Sigmoid colon (tissue), 7 donors: Measurements from ENCODE around the gene GAA. TPM values are rescaled to one million over a fixed set of nuclear protein-coding genes. Genes with fewer than 3 reads are reported as not detected.

Source experiments
- DNase-seq: peaks from one replicate; pipeline ENCODE4 v3.0.0-alpha.2; 2019
- H3K27ac ChIP-seq, 4 donors: fragments of 200-600 bp; sonication (generic); one replicate each; pipeline ENCODE4 v1.5.1; 2016 to 2019; ENCODE audit warnings: mild to moderate bottlenecking in 1 of 4
- H3K27me3 ChIP-seq, 3 donors: fragments of 200-600 bp; sonication (generic); one replicate each; pipeline ENCODE4 v1.5.1; 2019; ENCODE audit warnings: mild to moderate bottlenecking in 1 of 3
- H3K36me3 ChIP-seq, 4 donors: fragments of 200-600 bp; sonication (generic); one replicate each; pipeline ENCODE4 v1.5.1; 2016 to 2019
- H3K4me1 ChIP-seq, 4 donors: fragments of 200-600 bp; sonication (generic); one replicate each; pipeline ENCODE4 v1.5.1; 2017 to 2019
- H3K4me3 ChIP-seq, 4 donors: fragments of 200-600 bp; sonication (generic); one replicate each; pipeline ENCODE4 v1.5.1; 2017 to 2019; ENCODE audit warnings: mild to moderate bottlenecking in 2 of 4, moderate library complexity in 1 of 4
- H3K9me3 ChIP-seq, 4 donors: fragments of 200-600 bp in 3 of 4; sonication (generic) in 3 of 4; one replicate each; pipeline versions ENCODE4 v1.5.1 to v1.6.1; 2013 to 2019
- EP300 ChIP-seq, 4 donors: sonication (generic); formaldehyde crosslinking; IDR thresholded peaks; one replicate each; pipeline ENCODE4 v1.6.1; 2017; ENCODE audit warnings: antibody characterized with exemption in 4 of 4
- POLR2A ChIP-seq, 2 donors: fragments of 450-650 bp; IDR thresholded peaks; one replicate each; pipeline ENCODE4 v1.6.1; 2016; ENCODE audit warnings: antibody characterized with exemption in 2 of 2, mild to moderate bottlenecking in 2 of 2, moderate library complexity in 2 of 2
- POLR2AphosphoS5 ChIP-seq, 4 donors: sonication (generic); formaldehyde crosslinking; IDR thresholded peaks; one replicate each; pipeline ENCODE4 v1.6.1; 2017; ENCODE audit warnings: antibody characterized with exemption in 4 of 4
- WGBS, 2 donors: extraction: QIAGEN DNeasy Blood & Tissue Kit; methylation state at CpG; one replicate each; pipeline ENCODE4 v1.1.7; 2013; 5-methylcytosine and 5-hydroxymethylcytosine counted together
- intact Hi-C: fragments of 100-400 bp; cut with DNase I; formaldehyde crosslinking; loops from one replicate; pipeline ENCODE4 v1.15.1; 2023
- polyA plus RNA-seq, 3 donors: library from polyadenylated mRNA; stranded (reverse); fragments of 200-250 nt; gene quantifications; one replicate each; pipeline ENCODE4 v1.2.3, GENCODE V29; 2013
- total RNA-seq, 4 donors: library from RNA; depleted of rRNA; stranded (reverse); fragments of >200 nt; gene quantifications; one replicate each; pipeline ENCODE4 v1.1.0, GENCODE V29; 2016
- TF ChIP-seq, protein P1 (sequence below), 4 experiments: fragments of 450-650 bp in 3 of 4; fragments of 200-600 bp in 1 of 4; IDR thresholded peaks; one replicate each; pipeline ENCODE4 v1.5.1; 2016 to 2019; ENCODE audit warnings: antibody characterized with exemption in 4 of 4, mild to moderate bottlenecking in 3 of 4, moderate library complexity in 2 of 4
- donor health status: healthy with polysubstance abuse.
- donor health status: Bipolar disorder and iron deficiency.
- donor health status: healthy.

GAA gene
- total and polyA plus RNA-seq, 7 donors: 13.8 to 74.2 (median 38.5) TPM

DNA sequence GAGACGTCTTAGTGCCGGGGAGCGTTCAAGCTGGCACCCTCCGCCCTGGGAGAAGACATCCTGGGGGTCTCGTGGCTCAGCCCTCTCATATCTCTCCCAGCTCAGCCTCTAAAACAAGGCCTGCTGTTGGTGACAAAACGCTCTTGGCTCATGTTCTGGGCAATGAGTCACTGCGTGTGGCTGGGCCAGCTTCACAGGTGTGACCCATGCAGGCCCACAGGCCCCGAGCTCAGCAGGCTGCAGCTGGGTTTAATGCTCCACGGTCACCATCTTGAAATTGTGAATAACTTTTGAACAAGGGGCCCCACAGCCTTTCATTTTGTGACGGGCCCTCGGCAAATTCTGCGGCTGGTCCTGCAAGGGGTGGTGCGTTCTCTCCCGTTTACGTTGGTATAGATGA, 22.4 kb downstream of the GAA start:
- peak; percentile 68 for DNase-seq
- Histone ChIP-seq H3K27me3 (peaks cover 0 to 30% (median 0%) of the 10 kb centered on the region in 3 donors), H3K27ac (no peak overlapping the region), H3K9me3 (no peaks in the 10 kb centered on the region), H3K4me3 (no peak overlapping the region), H3K36me3 (peaks cover 0 to 11% (median 0%) of the 10 kb centered on the region in 4 donors), H3K4me1 (no peaks in the 10 kb centered on the region)
- no peak for TF ChIP-seq POLR2A (IDR thresholded peaks at IDR 0.05)
- no peak for TF ChIP-seq EP300 (IDR thresholded peaks at IDR 0.05)
- TF ChIP-seq, protein P1, sequence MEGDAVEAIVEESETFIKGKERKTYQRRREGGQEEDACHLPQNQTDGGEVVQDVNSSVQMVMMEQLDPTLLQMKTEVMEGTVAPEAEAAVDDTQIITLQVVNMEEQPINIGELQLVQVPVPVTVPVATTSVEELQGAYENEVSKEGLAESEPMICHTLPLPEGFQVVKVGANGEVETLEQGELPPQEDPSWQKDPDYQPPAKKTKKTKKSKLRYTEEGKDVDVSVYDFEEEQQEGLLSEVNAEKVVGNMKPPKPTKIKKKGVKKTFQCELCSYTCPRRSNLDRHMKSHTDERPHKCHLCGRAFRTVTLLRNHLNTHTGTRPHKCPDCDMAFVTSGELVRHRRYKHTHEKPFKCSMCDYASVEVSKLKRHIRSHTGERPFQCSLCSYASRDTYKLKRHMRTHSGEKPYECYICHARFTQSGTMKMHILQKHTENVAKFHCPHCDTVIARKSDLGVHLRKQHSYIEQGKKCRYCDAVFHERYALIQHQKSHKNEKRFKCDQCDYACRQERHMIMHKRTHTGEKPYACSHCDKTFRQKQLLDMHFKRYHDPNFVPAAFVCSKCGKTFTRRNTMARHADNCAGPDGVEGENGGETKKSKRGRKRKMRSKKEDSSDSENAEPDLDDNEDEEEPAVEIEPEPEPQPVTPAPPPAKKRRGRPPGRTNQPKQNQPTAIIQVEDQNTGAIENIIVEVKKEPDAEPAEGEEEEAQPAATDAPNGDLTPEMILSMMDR (IDR thresholded peaks at IDR 0.05): no peak
- no peak for TF ChIP-seq POLR2AphosphoS5 (IDR thresholded peaks at IDR 0.05)
- intact Hi-C loops: no loop called here
- 86 to 87% methylated on average over 15 of the region's 15 CpGs for WGBS, 2 donors

DNA sequence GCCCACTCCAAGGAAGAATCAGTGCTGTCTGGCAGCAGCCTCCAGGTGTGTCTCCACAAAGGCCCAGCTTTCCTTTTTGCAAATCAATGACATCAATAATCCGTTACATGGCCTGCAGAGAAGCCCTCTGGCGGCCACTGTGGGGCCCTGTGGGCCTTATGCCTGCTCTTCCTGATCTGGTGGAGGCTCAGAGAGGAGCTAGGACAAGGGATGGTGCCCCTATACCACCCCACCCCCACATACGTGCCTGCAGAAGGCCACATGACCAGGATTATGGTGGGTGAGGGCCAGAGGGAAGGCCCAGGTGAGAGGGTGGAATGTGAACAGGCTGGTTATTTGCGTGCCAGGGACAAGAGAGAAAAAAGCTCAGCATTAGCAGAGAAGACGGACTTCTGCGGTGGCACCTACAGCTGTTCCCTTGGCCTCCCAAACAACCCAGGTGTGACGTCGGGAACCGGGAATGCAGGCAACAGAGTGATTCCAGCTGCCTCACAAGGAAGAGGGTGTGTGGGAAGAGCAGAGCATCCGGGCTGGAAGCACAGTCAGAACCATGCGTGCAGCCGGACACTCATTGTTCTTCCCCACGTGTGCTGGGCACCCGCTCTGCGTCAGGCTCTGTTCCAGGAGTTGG, 23.1 kb downstream of the GAA start:
- intact Hi-C loops: no loop called here
- peaks cover 0 to 30% (median 0%) of the 10 kb centered on the region in 3 donors for H3K27me3 ChIP-seq
- H3K4me3 ChIP-seq: no peak overlapping the region
- peaks cover 0 to 5% (median 0%) of the 10 kb centered on the region in 4 donors for H3K36me3 ChIP-seq
- H3K27ac ChIP-seq: no peak overlapping the region
- H3K4me1 ChIP-seq: no peaks in the 10 kb centered on the region
- WGBS, 2 donors: 57 to 66% methylated on average over 15 of the region's 15 CpGs
- TF ChIP-seq POLR2A (IDR thresholded peaks at IDR 0.05): no peak
- peak in 2 of 4 donors; percentile 14 to 16 for TF ChIP-seq POLR2AphosphoS5 (IDR thresholded peaks at IDR 0.05)
- no peak for TF ChIP-seq EP300 (IDR thresholded peaks at IDR 0.05)
- TF ChIP-seq, protein P1 (IDR thresholded peaks at IDR 0.05): no peak
- DNase-seq: peak; percentile 60
- no peaks in the 10 kb centered on the region for H3K9me3 ChIP-seq

DNA sequence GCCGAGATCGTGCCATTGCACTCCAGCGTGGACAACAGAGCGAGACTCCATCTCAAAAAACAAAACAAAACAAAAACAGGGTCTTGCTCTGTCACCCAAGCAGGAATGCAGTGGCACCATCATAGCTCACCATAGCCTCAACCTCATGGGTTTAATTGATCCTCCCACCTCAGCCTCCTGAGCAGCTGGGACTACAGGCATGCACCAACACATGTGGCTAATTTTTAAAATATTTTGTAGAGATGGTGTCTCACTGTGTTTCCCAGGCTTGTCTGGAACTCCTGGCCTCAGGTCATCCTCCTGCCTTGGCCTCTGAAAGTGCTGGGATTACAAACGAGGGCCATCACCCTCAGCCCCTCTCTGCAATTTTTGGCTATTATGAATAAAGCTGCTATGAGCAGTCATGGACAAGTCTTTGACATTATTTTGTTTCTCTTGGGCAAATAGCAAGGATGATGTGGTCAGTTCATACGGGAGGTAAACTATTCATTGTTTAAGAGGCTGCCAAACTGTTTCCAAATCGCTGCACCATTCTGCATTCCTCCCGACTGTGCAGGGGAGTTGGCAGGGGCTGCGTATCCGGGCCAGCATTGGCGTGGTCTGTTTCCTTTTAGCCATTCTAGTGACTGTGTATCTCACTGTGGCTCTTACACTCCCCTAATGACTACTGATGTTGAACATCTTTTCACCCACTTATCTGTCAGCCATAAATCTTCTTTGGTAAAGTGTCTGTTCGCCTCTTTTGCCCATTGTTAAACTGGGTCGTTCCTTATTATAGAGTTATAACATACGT, 24.5 kb downstream of the GAA start:
- no peaks in the 10 kb centered on the region for H3K9me3 ChIP-seq
- H3K36me3 ChIP-seq: no peaks in the 10 kb centered on the region
- no peaks in the 10 kb centered on the region for H3K4me1 ChIP-seq
- H3K27me3 ChIP-seq: peaks cover 0 to 30% (median 0%) of the 10 kb centered on the region in 3 donors
- peak; percentile 39 for DNase-seq
- WGBS, 2 donors: 74% methylated on average over 14 of the region's 14 CpGs
- intact Hi-C loops: no loop called here
- no peak for TF ChIP-seq POLR2AphosphoS5 (IDR thresholded peaks at IDR 0.05)
- TF ChIP-seq POLR2A (IDR thresholded peaks at IDR 0.05): no peak
- TF ChIP-seq, protein P1 (IDR thresholded peaks at IDR 0.05): no peak
- TF ChIP-seq EP300 (IDR thresholded peaks at IDR 0.05): no peak
- H3K27ac ChIP-seq: no peak overlapping the region
- no peak overlapping the region for H3K4me3 ChIP-seq

DNA sequence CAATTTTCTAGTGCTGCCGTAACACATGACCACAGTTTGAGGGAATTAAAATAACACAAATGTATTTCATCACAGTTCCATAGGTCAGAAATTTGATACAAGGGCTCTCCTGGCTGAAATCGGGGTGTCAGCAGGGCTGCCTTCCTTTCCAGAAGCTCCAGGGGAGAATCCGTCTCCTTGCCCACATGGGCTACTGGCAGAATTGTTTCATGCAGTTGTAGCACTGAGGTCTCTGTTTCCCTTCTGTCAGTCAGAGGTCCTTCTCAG, 25.0 kb downstream of the GAA start:
- H3K9me3 ChIP-seq: no peaks in the 10 kb centered on the region
- intact Hi-C loops: no loop called here
- peaks cover 0 to 30% (median 0%) of the 10 kb centered on the region in 3 donors for H3K27me3 ChIP-seq
- WGBS, 2 donors: 80 to 81% methylated on average over 3 of the region's 3 CpGs
- peak; percentile 9 for DNase-seq
- no peak overlapping the region for H3K27ac ChIP-seq
- H3K4me1 ChIP-seq: no peaks in the 10 kb centered on the region
- TF ChIP-seq, protein P1 (IDR thresholded peaks at IDR 0.05): no peak
- no peak for TF ChIP-seq POLR2AphosphoS5 (IDR thresholded peaks at IDR 0.05)
- TF ChIP-seq POLR2A (IDR thresholded peaks at IDR 0.05): no peak
- no peak for TF ChIP-seq EP300 (IDR thresholded peaks at IDR 0.05)
- no peaks in the 10 kb centered on the region for H3K36me3 ChIP-seq
- no peak overlapping the region for H3K4me3 ChIP-seq
